ENCODE results near the gene UHMK1. TPM values are rescaled to one million over a fixed set of nuclear protein-coding genes. Genes with fewer than 3 reads are reported as not detected.
A peak's percentile ranks its signal among the peaks of the same experiment; 100 is the strongest.
"Not testable (repeated sequence)": the region's sequence is repeated elsewhere in the genome, so short reads cannot be mapped to it uniquely, and the experiment has no call there.

Gene UHMK1
- 76.0 TPM for total RNA-seq (2021; ENCODE audit: unreplicated experiment)
- polyA plus RNA-seq (2012; ENCODE audit: insufficient read length) = 19.0 TPM
- Bru-seq, nascent RNA = percentile 91 among the genes with signal in this experiment
- BruChase-seq, experiment 1, labeled RNA remaining after a 2-hour chase = percentile 98 among the genes with signal in this experiment
- percentile 99 among the genes with signal in this experiment for BruChase-seq, experiment 2, labeled RNA remaining after a 6-hour chase
- long read RNA-seq, full-length matches to known transcripts = 135 of 180 reads
- long read RNA-seq, partial matches to known transcripts = 2 of 180 reads
- long read RNA-seq, other reads (novel, unspliced or antisense) = 43 of 180 reads

- ChIA-PET CTCF (no interaction called here), POLR2A (no interaction called here)
- in situ Hi-C loops (cut with HindIII; ENCODE audit: low pct_unique_long_range_greater_than_20kb, low sequenced_read_pairs) (no loop called here), intact Hi-C loops (cut with micrococcal nuclease; ENCODE audit: unreplicated experiment) (no loop called here)
- no peaks in the 10 kb centered on the region for H3K27me3 ChIP-seq (ENCODE audit: control insufficient read depth, insufficient read depth, low read length)
- H3K36me3 ChIP-seq (ENCODE audit: control insufficient read depth, insufficient read depth, low read length) = peaks cover 17% of the 10 kb centered on the region
- peaks cover 12% of the 10 kb centered on the region for H3K4me1 ChIP-seq (ENCODE audit: control insufficient read depth, insufficient read depth, low read length)
- no peaks in the 10 kb centered on the region for H3K9me3 ChIP-seq (ENCODE audit: control insufficient read depth, insufficient read depth, low read depth, low read length)
- peak within 1 kb of the TSS; percentile 93 to 97 for H3K4me3 ChIP-seq (ENCODE audit: low read depth in 2 of 2, low read length in 2 of 2)
- no peak for DNase-seq (ENCODE audit: low read depth, low spot score)
- no TSS peak for BruUV-seq (replicated peaks)
- 0 out of 4 replicates have a peak, but pooled peaks of 1 of the 2 experiments have one; percentile 13 for TF ChIP-seq REST (IDR thresholded peaks at IDR 0.05; ENCODE audit: insufficient read depth in 1 of 2, low read depth in 2 of 2, low read length in 1 of 2)
- no peak for TF ChIP-seq TCF7L2 (IDR thresholded peaks at IDR 0.05; ENCODE audit: low read depth, low read length)
- peak; percentile 70; the same call in 1 of the 2 replicates for TF ChIP-seq SIN3A (IDR thresholded peaks at IDR 0.05; ENCODE audit: borderline replicate concordance, insufficient read depth, low read depth, low read length)
- TF ChIP-seq POLR2AphosphoS5 (IDR thresholded peaks at IDR 0.05; ENCODE audit: low read depth, low read length) = peak; percentile 76
- ATAC-seq = peak; percentile 99
- peak within 1 kb of the TSS; percentile 93 for H3K27ac ChIP-seq (ENCODE audit: low read length)
Measured at GRCh38 chr1:162497723-162498495, at the start of gene UHMK1. UHMK1 (plus strand) TSS chr1:162497818; CDS start chr1:162498001, 183 bp downstream.

GRCh38 chr1:162454361-162454760, 43.3 kb upstream of the UHMK1 start:
- CTCF ChIA-PET; H3K36me3 ChIP-seq (ENCODE audit: control insufficient read depth, insufficient read depth, low read length); DNase-seq (ENCODE audit: low read depth, low spot score); BruUV-seq (replicated peaks); H3K27me3 ChIP-seq (ENCODE audit: control insufficient read depth, insufficient read depth, low read length); H3K4me3 ChIP-seq (ENCODE audit: low read depth in 2 of 2, low read length in 2 of 2); POLR2A ChIA-PET; H3K27ac ChIP-seq (ENCODE audit: low read length); in situ Hi-C loops (cut with HindIII; ENCODE audit: low pct_unique_long_range_greater_than_20kb, low sequenced_read_pairs); H3K4me1 ChIP-seq (ENCODE audit: control insufficient read depth, insufficient read depth, low read length); H3K9me3 ChIP-seq (ENCODE audit: control insufficient read depth, insufficient read depth, low read depth, low read length); ATAC-seq; intact Hi-C loops (cut with micrococcal nuclease; ENCODE audit: unreplicated experiment): not testable (repeated sequence)

- no peaks in the 10 kb centered on the region for H3K36me3 ChIP-seq (ENCODE audit: control insufficient read depth, insufficient read depth, low read length)
- no peaks in the 10 kb centered on the region for H3K4me1 ChIP-seq (ENCODE audit: control insufficient read depth, insufficient read depth, low read length)
- no peaks in the 10 kb centered on the region for H3K9me3 ChIP-seq (ENCODE audit: control insufficient read depth, insufficient read depth, low read depth, low read length)
- DNase-seq (ENCODE audit: low read depth, low spot score) (no peak), ATAC-seq (no peak)
- BruUV-seq (replicated peaks) = no TSS peak
- in situ Hi-C loops (cut with HindIII; ENCODE audit: low pct_unique_long_range_greater_than_20kb, low sequenced_read_pairs) = no loop called here
- intact Hi-C loops (cut with micrococcal nuclease; ENCODE audit: unreplicated experiment) = no loop called here
- no peak overlapping the region for H3K27ac ChIP-seq (ENCODE audit: low read length)
- CTCF ChIA-PET = interaction anchor here (0.7 kb wide), 1 partner anchor 65 kb away, joined by 3 read pairs; no protein-coding TSS in a partner anchor
- no peaks in the 10 kb centered on the region for H3K27me3 ChIP-seq (ENCODE audit: control insufficient read depth, insufficient read depth, low read length)
- H3K4me3 ChIP-seq (ENCODE audit: low read depth in 2 of 2, low read length in 2 of 2) = no peak overlapping the region
- POLR2A ChIA-PET = no interaction called here
- TF ChIP-seq REST (IDR thresholded peaks at IDR 0.05; ENCODE audit: insufficient read depth in 1 of 2, low read depth in 2 of 2, low read length in 1 of 2) = no peak
- no peak for TF ChIP-seq TCF7L2 (IDR thresholded peaks at IDR 0.05; ENCODE audit: low read depth, low read length)
- no peak for TF ChIP-seq CTCF (IDR thresholded peaks at IDR 0.05)
- no peak for TF ChIP-seq SIN3A (IDR thresholded peaks at IDR 0.05; ENCODE audit: borderline replicate concordance, insufficient read depth, low read depth, low read length)
- TF ChIP-seq POLR2AphosphoS5 (IDR thresholded peaks at IDR 0.05; ENCODE audit: low read depth, low read length) = no peak
Measured at GRCh38 chr1:162456323-162456722, 41.3 kb upstream of the UHMK1 start.

All from Panc1 (cell line).